GM12873 (cell line): ENCODE results near the gene MYH9.

Experiments used
- CTCF ChIP-seq: IDR thresholded peaks from 2 replicates; pipeline ENCODE4 v1.5.1; 2012; ENCODE audit warnings: low read depth, mild to moderate bottlenecking, moderate library complexity, low read length, control low read depth; ENCODE audit not compliant: insufficient read depth; ENCODE audit errors: missing control alignments

Gene MYH9

GRCh38 chr22:36387959-36388726, at the start of gene MYH9:
Gene MYH9 (minus strand): TSS chr22:36387967. CDS start chr22:36349236, 38,731 bp downstream.
- no peak for TF ChIP-seq CTCF

- no peak for TF ChIP-seq CTCF
Measured at GRCh38 chr22:36435516-36436415, 48.0 kb upstream of the MYH9 start.

GRCh38 chr22:36433318-36434231, 45.8 kb upstream of the MYH9 start:
- TF ChIP-seq CTCF, result no peak

GRCh38 chr22:36432592-36433317, 45.0 kb upstream of the MYH9 start:
- TF ChIP-seq CTCF, result no peak

- TF ChIP-seq CTCF, result no peak
Measured at GRCh38 chr22:36431977-36432376, 44.2 kb upstream of the MYH9 start.

GRCh38 chr22:36430863-36431262, 43.1 kb upstream of the MYH9 start:
- TF ChIP-seq CTCF, result no peak
